ENCODE data around the gene PELI1. TPM values are rescaled to one million over a fixed set of nuclear protein-coding genes. Genes with fewer than 3 reads are reported as not detected.

PELI1 gene
- total and polyA plus RNA-seq, 2 of the 8 experiments (the other 6 are each of a cell fraction or from before 2014, with no cell fraction given) = 21.8 to 57.1 TPM

GRCh38 chr2:64141674-64142405 is 2.4 kb downstream of the PELI1 start:
- peaks cover 2 to 7% (median 4%) of the 10 kb centered on the region in 4 experiments; a peak in 4 of 8 replicates for H3K36me3 ChIP-seq (ENCODE audit: control insufficient read depth in 2 of 4, insufficient read depth in 4 of 4, low read length in 3 of 4)
- H4K8ac ChIP-seq (ENCODE audit: extremely low read depth, insufficient read depth, low read length) = no peak overlapping the region
- no peak overlapping the region for H2BK5ac ChIP-seq (ENCODE audit: low read depth, low read length)
- H3K27me3 ChIP-seq (replicated peaks in 1 of 4; ENCODE audit: control insufficient read depth in 3 of 4, extremely low read depth in 1 of 4, insufficient read depth in 3 of 4, low read length in 3 of 4) = peaks cover 0 to 1% (median 0%) of the 10 kb centered on the region in 4 experiments; a peak in 1 of 7 replicates
- H3K79me2 ChIP-seq (ENCODE audit: control insufficient read depth in 1 of 2, insufficient read depth in 2 of 2, low read length in 2 of 2) = peaks cover 22 to 67% of the 10 kb centered on the region in 2 experiments
- no peak overlapping the region for H2BK12ac ChIP-seq (ENCODE audit: low read depth, low read length)
- H3K79me1 ChIP-seq (ENCODE audit: low read depth, low read length) = peaks cover 3% of the 10 kb centered on the region; the same call in 1 of the 2 replicates
- ChIA-PET CTCF (ENCODE audit: partially characterized antibody) (interaction anchor here (0.7 to 1.0 kb wide), 2 partner anchors 8 to 14 kb away, joined by 3 to 4 read pairs; no protein-coding TSS in a partner anchor), POLR2A (ENCODE audit: partially characterized antibody) (interaction anchor here (0.6 to 4.7 kb wide), 4 partner anchors 10 to 321 kb away, joined by 3 to 35 read pairs (median 4); no protein-coding TSS in a partner anchor)
- H3K14ac ChIP-seq (ENCODE audit: insufficient read length) = no peak overlapping the region
- no peak overlapping the region for H3K27ac ChIP-seq (ENCODE audit: low read depth, low read length)
- no peak overlapping the region for H4K91ac ChIP-seq (replicated peaks; ENCODE audit: insufficient read length, low read length)
- H3K23ac ChIP-seq (ENCODE audit: insufficient read length) = no peak overlapping the region
- H3K4ac ChIP-seq (replicated peaks; ENCODE audit: insufficient read length, low read depth, low read length) = no peak overlapping the region
- H2AK5ac ChIP-seq (ENCODE audit: low read depth, low read length) = no peak overlapping the region
- H3K9me3 ChIP-seq (ENCODE audit: insufficient read depth in 2 of 2, low read depth in 1 of 2, low read length in 1 of 2) = no peaks in the 10 kb centered on the region
- 0 out of 4 replicates have a peak, but pooled peaks of 1 of the 2 experiments have one; percentile 24 for TF ChIP-seq SIN3A (conservative IDR thresholded peaks at IDR 0.05 in 1 of 2, IDR thresholded peaks at IDR 0.05 in 1 of 2; ENCODE audit: low read depth in 1 of 2, low read length in 2 of 2)
- no peak for TF ChIP-seq EP300 (IDR thresholded peaks at IDR 0.05; ENCODE audit: borderline replicate concordance in 1 of 2, low read depth in 2 of 2, low read length in 2 of 2)
- FAIRE-seq (no peak), DNase-seq (ENCODE audit: low read depth in 1 of 2, low spot score in 2 of 2) (no peak)
- no peak overlapping the region for H4K5ac ChIP-seq (ENCODE audit: insufficient read length, low read depth, low read length)
- H4K20me1 ChIP-seq (replicated peaks in 1 of 2; ENCODE audit: control insufficient read depth in 1 of 2, insufficient read depth in 2 of 2, low read length in 2 of 2) = peaks cover 0 to 9% of the 10 kb centered on the region in 2 experiments
- no peak overlapping the region for H2BK15ac ChIP-seq (ENCODE audit: low read length)
- WGBS, 2 experiments (ENCODE audit: extremely low coverage in 1 of 2, insufficient coverage in 1 of 2, insufficient read length in 1 of 2, insufficient replicate concordance in 2 of 2, low coverage in 1 of 2, low lambda C conversion rate in 2 of 2, missing lambda C conversion rate in 1 of 2) = 58% methylated on average over 2 of the region's 2 CpGs; no CpG with 5 or more reads in 1 of the 2 experiments
- H3K56ac ChIP-seq (replicated peaks; ENCODE audit: insufficient read length, low read depth, low read length) = no peak overlapping the region
- no peak overlapping the region for H2AFZ ChIP-seq (ENCODE audit: low read length)
- no peak overlapping the region for H3K9ac ChIP-seq (replicated peaks in 1 of 4; ENCODE audit: extremely low read depth in 1 of 4, low read depth in 3 of 4, low read length in 3 of 4)
- no peak overlapping the region for H2BK120ac ChIP-seq (replicated peaks; ENCODE audit: low read depth, low read length)
- H3K4me1 ChIP-seq (replicated peaks in 1 of 4; ENCODE audit: control insufficient read depth in 3 of 4, insufficient read depth in 4 of 4, low read length in 3 of 4) = peaks cover 0 to 8% (median 2%) of the 10 kb centered on the region in 4 experiments; a peak in 2 of 7 replicates
- peak overlapping the region in 3 of 4 experiments; percentile 5 to 94 (median 5); a peak in 5 of 8 replicates for H3K4me3 ChIP-seq (ENCODE audit: extremely low read depth in 1 of 4, insufficient read depth in 2 of 4, low read depth in 3 of 4, low read length in 4 of 4)
- H3K4me2 ChIP-seq (ENCODE audit: insufficient read depth in 1 of 2, low read depth in 2 of 2, low read length in 2 of 2) = peak overlapping the region; percentile 65 to 71
- H3K18ac ChIP-seq (ENCODE audit: extremely low read depth, low read length) = no peak overlapping the region
- peaks cover 2% of the 10 kb centered on the region; the same call in 1 of the 2 replicates for H3K23me2 ChIP-seq (ENCODE audit: low read depth, low read length)
- H2BK20ac ChIP-seq (ENCODE audit: low read length) = no peak overlapping the region
